GM21367 (cell line): ENCODE results near the gene ANAPC5.
"Not testable (repeated sequence)": the region's sequence is repeated elsewhere in the genome, so short reads cannot be mapped to it uniquely, and the experiment has no call there.

Experiments used
- ATAC-seq: cut with Tn5 transposase; IDR thresholded peaks from one replicate; pipeline ENCODE4 v1.9.1; 2021; ENCODE audit not compliant: unreplicated experiment

Gene ANAPC5, protein sequence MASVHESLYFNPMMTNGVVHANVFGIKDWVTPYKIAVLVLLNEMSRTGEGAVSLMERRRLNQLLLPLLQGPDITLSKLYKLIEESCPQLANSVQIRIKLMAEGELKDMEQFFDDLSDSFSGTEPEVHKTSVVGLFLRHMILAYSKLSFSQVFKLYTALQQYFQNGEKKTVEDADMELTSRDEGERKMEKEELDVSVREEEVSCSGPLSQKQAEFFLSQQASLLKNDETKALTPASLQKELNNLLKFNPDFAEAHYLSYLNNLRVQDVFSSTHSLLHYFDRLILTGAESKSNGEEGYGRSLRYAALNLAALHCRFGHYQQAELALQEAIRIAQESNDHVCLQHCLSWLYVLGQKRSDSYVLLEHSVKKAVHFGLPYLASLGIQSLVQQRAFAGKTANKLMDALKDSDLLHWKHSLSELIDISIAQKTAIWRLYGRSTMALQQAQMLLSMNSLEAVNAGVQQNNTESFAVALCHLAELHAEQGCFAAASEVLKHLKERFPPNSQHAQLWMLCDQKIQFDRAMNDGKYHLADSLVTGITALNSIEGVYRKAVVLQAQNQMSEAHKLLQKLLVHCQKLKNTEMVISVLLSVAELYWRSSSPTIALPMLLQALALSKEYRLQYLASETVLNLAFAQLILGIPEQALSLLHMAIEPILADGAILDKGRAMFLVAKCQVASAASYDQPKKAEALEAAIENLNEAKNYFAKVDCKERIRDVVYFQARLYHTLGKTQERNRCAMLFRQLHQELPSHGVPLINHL

DNA sequence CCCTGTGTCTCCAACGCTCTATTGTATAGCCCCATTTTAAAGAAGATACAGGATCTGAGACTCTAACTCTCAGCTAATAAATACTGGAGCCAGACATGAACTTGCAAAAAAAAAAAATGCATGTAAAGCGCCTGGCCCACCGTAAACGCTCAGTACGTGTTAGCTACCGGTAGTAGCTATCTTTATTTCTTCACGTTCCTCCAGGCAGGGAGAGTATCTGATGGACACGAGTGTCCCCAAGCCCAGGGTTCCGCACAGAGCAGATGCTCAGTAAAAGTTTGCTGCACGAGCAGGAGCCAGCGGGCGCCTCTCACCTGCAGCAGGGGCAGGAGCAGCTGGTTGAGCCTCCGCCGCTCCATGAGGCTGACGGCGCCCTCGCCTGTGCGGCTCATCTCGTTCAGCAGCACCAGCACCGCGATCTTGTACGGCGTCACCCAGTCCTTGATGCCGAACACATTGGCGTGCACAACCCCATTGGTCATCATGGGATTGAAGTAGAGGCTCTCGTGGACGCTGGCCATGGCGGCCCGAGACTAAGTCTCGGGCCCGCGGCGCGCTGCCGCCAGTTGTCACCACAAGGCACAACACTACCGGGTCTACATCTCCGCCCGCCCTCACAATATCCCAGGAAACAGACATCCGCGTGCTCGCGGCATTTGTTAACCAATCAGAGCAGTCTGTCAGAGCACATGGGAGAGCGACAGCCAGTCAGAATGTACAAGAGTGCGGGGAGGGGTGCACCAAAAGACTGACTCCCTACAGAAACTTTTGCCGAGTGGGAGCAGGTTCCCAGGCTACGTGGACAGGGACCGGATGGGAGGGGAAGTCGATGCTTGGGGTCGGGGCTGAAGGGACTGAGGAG lies at the start of gene ANAPC5:
ANAPC5 (minus strand) TSS at position 592 of the 862 bp plus-strand sequence; CDS start at position 521, 71 bp downstream.
- ATAC-seq: peak; percentile 93

DNA sequence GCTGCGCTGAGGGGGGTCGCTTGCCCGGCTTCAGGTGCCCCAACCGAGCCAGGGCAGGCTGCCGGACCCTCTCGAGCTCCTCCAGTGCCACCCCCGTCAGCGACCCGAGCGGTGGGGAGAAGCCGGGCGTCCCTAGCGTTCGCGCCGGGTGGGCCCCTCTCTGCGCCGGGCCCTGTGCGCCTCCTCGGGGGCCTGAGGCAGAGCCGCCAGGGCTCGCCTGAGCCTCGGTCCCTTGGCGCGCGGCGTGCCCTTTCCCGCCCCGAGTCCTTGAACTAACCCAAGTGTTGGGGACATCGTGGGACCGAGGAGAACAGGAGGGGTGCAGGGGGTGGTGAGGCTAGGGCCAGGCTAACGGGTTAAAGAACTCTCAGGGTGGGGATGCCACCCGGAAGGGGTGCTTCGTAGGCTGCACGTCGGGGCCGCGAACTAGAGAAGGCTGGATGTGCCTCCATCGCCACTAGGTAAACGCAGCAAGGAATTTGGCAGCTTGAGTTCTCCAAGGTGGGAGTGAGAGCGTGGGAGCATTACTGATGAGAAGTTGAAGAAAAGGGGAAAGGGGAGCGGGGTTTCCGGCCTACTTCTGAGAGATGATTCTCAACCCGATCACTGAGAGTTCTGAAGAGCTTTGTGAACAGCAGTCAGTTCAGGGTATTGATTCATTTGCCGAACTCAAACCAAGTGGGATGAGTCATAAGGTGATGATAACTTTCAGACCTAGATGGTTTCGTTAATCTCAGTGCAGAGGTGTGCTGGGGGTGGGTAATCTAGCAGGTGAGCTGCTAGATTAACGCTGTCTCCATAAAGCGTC lies 48.3 kb upstream of the ANAPC5 start:
- ATAC-seq: peak; percentile 30

GRCh38 chr12:121399391-121400331 lies 47.5 kb upstream of the ANAPC5 start, which contains the start of gene RNF34:
TSS of gene RNF34 (plus strand) at chr12:121400118. CDS start at chr12:121400213, 95 bp downstream.
- peak; percentile 88 for ATAC-seq

DNA sequence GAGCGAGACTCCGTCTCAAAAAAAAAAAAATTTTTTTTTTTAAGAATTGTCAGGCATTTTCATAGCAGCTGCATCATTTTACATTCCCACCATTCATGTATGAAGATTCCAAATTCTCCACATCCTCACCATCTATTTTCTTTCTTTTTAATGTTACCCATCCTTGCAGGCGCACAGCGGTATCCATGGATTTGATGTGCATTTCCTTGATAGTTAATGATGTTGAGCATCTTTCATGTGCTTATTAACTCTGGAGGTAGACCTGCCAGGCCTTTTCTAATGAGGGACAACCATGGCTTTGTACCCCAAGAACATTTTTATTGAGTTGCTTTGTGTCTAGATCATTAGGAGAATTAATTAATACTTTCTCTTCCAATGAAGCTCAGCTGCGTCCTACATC lies 46.1 kb upstream of the ANAPC5 start:
- no peak for ATAC-seq

- no peak for ATAC-seq
Observed at GRCh38 chr12:121397521-121397920, 45.3 kb upstream of the ANAPC5 start.

DNA sequence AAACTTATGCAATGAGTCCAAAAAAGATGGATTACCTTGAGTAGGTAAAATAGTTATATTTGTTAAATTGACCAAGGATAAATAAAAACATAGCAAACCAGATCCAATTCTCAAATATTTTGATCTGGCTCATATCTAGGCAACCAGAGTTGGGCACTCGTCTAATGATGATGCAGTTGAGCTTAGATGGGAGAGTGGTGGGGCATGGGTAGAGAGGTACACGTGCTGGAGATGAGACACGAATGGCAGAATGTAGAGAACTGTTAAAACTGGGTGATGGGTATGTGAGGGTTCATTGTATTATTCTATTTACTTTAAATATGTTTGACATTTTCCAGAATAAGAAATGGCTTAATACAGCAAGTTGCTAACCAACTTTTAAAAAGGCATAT lies 40.1 kb upstream of the ANAPC5 start:
- ATAC-seq: no peak

- no peak for ATAC-seq
Observed at GRCh38 chr12:121391619-121392324, 39.6 kb upstream of the ANAPC5 start.

DNA sequence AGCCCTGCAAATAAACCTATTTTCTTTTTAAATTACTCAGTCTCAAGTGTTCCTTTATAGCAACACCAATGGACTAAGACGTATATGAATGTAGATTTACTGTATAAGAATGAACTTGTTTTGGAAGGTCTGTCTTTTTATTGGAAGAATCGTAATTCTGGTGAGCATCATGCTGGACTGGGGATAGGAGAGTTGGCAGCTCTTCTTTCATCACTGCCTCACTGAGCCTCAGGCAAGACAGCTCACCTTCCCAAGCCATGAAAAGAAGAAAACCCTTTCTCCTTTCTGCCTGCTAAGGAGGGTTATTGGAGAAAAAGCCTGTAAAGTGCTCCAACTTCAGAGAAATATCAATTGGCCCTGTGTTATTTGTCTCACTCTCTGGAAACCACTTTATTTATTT lies 38.6 kb upstream of the ANAPC5 start:
- no peak for ATAC-seq

GRCh38 chr12:121388421-121388981 lies 36.3 kb upstream of the ANAPC5 start:
- no peak for ATAC-seq

- ATAC-seq: not testable (repeated sequence)
Observed at GRCh38 chr12:121384891-121385290, 32.7 kb upstream of the ANAPC5 start.

- no peak for ATAC-seq
Observed at GRCh38 chr12:121383601-121384021, 31.4 kb upstream of the ANAPC5 start.

- ATAC-seq: no peak
Observed at GRCh38 chr12:121379945-121380344, 27.7 kb upstream of the ANAPC5 start.

GRCh38 chr12:121378736-121379135 lies 26.5 kb upstream of the ANAPC5 start:
- no peak for ATAC-seq

DNA sequence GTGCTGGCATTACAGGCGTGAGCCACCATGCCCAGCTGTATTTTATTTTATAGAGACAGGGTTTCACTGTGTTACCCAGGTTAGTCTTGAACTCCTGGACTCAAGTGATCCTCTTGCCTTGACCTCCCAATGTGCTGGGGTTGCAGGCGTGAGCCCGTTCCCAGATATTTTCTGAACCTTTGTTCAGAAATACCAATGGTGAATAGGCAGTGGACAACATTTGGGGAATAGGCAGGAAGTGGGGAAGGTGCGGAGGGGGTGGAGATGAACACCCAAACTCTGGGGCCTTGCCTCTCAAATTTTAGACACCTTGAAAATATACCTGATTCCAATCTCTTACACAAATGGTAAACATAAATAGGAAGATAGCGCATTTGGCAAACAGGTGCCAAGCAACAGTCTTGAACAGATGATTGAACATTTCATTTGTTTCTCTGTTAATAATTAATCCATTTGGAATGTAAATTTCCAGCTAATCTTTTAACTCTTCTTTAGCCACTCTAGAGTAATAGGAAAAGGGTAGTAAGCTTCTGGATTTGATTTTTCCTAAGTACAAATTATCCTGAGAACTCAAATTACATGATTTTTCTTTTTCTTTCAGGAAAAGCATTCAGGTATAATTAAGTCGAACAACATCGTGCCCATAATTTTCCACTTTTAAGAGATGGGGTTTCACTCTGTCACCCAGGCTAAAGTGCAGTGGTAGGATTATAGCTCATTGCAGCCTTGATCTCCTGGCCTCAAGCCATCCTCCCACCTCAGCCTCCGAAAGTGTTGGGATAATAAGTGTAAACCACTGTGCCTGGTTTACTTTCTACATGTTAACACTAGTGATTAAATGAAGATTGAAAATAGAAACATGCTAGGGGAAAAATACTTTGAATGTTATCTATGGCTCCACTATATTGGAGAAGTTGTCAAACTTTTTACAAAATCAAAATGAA lies 24.8 kb upstream of the ANAPC5 start:
- ATAC-seq: no peak

GRCh38 chr12:121374945-121375584 lies 22.9 kb upstream of the ANAPC5 start:
- not testable (repeated sequence) for ATAC-seq

DNA sequence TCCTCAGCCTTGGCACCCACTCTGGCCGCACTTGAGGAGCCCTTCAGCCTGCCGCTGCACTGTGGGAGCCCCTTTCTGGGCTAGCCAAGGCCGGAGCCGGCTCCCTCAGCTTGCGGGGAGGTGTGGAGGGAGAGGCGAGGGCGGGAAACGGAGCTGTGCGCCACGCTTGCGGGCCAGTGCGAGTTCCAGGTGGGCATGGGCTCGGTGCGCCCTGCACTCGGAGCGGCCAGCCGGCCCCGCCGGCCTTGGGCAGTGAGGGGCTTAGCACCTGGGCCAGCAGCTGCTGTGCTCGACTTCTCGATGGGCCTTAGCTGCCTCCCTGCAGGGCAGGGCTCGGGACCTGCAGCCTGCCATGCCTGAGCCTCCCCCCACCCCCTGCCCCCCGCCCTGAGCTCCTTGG lies 22.1 kb upstream of the ANAPC5 start:
- ATAC-seq: not testable (repeated sequence)

DNA sequence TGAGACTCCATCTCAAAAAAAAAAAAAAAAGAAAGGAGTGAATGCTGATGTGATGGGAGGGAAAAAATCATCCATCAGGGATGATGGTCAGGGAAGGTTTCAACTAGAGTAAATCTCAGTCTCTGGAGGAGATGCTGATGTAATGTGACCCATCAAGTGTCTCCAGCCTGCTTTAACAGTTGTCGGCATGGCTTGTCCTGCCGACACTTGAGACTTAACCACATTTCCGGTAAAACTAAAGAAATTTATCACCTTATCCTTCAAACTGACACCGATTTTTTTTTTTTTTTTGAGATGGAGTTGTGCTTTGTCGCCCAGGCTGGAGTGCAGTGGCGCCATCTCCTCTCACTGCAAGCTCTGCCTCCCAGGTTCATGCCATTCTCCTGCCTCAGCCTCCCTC lies 21.5 kb upstream of the ANAPC5 start:
- ATAC-seq: no peak
